Measurements from ENCODE around the gene GLT1D1.

The GLT1D1 gene

DNA sequence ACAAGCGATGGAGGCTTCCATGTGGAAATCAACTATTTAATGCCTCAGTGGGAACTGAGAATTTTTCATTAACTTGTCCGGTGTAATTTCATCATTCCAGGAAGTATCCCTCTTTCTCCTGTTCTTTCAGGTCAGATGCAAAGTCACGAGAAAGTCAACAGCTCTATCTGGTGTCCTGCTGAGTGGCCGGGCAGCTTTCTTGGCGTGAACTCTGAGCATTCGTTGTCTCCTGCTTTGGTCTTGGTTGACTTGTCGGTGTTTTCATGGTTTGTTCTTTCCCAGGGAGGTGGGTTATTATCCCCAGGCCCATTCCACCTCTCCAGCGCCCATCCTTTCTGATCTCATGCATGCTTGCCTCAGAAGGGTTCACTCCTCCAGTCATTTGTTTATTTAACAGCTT lies 149.1 kb downstream of the GLT1D1 start:
- DNase-seq (ENCODE audit: low spot score): no peak

GRCh38 chr12:129005416-129005815 lies 152.1 kb downstream of the GLT1D1 start:
- no peak for DNase-seq (ENCODE audit: low spot score)

- DNase-seq (ENCODE audit: low spot score): no peak
Measured at GRCh38 chr12:129005829-129006228, 152.6 kb downstream of the GLT1D1 start.

- no peak for DNase-seq (ENCODE audit: low spot score)
Measured at GRCh38 chr12:129009833-129010622, 156.8 kb downstream of the GLT1D1 start.

DNA sequence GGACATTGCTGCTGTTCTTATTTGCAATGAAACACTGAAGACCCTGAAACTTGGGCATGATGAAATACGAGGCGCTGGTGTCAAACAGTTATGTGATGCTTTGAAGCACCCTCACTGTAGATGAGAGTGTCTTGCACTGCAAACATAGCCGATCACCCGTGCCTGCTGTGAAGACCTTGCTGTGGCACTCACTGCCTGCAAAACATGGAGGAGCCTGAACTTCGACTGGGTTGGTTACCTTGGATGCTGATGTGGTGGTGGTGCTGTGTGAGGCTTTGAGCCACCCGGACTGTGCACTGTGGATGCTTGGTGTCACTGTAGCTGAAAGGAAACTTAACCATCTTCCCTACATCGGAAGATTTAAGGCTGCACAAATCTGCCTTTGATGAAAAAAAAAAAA lies 162.9 kb downstream of the GLT1D1 start:
- no peak for DNase-seq (ENCODE audit: low spot score)

DNA sequence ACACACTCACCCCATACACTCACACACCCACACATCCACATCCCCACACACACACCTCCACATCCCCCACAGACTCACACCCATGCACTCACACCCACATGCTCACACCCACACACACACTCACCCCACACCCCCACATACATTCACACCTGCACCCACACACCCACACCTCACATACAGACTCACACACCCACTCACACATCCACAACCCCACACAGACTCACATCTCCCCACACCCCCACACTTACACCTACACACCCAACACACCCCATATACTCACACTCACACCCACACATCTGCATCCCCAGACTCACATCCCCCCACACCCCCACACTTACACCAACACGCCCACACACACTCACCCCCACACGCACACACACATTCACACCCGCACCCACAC lies 171.8 kb downstream of the GLT1D1 start:
- no peak for DNase-seq (ENCODE audit: low spot score)

DNA sequence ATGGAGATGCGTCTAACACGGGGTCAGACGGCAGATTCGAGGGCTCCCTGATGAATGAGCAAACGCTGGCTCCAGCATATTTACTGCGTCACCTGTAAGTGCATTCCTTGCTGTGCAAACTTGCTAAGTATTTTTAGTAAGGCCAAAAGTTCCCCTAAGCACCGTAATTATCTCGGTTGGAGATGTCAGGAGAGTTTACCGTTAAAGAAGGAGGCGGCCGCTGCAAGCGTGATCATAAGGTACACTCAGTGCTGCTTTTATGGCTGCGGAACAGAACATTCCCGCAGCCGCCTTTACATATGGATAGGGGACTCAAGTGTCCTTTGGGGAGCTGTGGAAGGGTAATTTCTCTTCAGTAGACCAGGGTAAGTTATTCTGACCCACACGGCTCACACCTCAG lies 175.6 kb downstream of the GLT1D1 start:
- DNase-seq (ENCODE audit: low spot score): no peak

Measured in CD4-positive, alpha-beta T cell treated with Interleukin-2 at 100 ng/mL for 4 hours (primary cell).